SK-N-SH (cell line): ENCODE results near the gene VAMP8. TPM values are rescaled to one million over a fixed set of nuclear protein-coding genes. Genes with fewer than 3 reads are reported as not detected.

Experiments
- CTCF ChIA-PET: fragments of 300-600, 350-600 bp; formaldehyde crosslinking; extraction: SDS; loops from one replicate; lab custom pipeline; 2021; lab: Yijun Ruan, JAX
- POLR2A ChIA-PET: fragments of 350-600 bp; sonication (Branson Sonifier 250); formaldehyde crosslinking; extraction: SDS; loops from one replicate; lab custom pipeline; 2020; ENCODE audit warnings: antibody characterized with exemption, inconsistent platforms; lab: Yijun Ruan, JAX
- DNase-seq: peaks from one replicate; pipeline ENCODE4 v3.0.0; 2012
- H2AFZ ChIP-seq: fragments of 200-600 bp; sonication (generic); 2 replicates; pipeline ENCODE4 v1.8.1; 2016; ENCODE audit warnings: antibody characterized with exemption, mild to moderate bottlenecking, low read depth
- H3F3A ChIP-seq: fragments of 200-600 bp; sonication (generic); replicated peaks from 2 replicates; pipeline ENCODE3; 2016; ENCODE audit warnings: antibody characterized with exemption, mild to moderate bottlenecking; ENCODE audit not compliant: insufficient read depth
- H3K27ac ChIP-seq, 2 experiments: fragments of 200-500 bp in 1 of 2; fragments of 200-600 bp in 1 of 2; sonication (Bioruptor generic) in 1 of 2; sonication (generic), shearing (Covaris generic) in 1 of 2; 2 replicates each; pipeline versions ENCODE4 v1.5.1 to v1.6.1; 2014 to 2016; ENCODE audit warnings: low read depth in 2 of 2, inconsistent platforms in 1 of 2, low read length in 1 of 2, mild to moderate bottlenecking in 1 of 2, mixed read lengths in 1 of 2
- H3K27me3 ChIP-seq: fragments of 200-600 bp; sonication (generic), shearing (Covaris generic); 2 replicates; pipeline ENCODE4 v1.6.1; 2016; ENCODE audit warnings: mixed run types; ENCODE audit not compliant: insufficient read depth
- H3K36me3 ChIP-seq, 2 experiments: fragments of 200-500 bp in 1 of 2; fragments of 200-600 bp in 1 of 2; sonication (Bioruptor generic) in 1 of 2; sonication (generic) in 1 of 2; replicated peaks in 1 of 2; 2 replicates each; pipeline versions ENCODE3 to v1.5.1; 2014 to 2016; ENCODE audit warnings: low read length in 1 of 2, mild to moderate bottlenecking in 1 of 2; ENCODE audit not compliant: insufficient read depth in 2 of 2, control insufficient read depth in 1 of 2
- H3K4me1 ChIP-seq, 2 experiments: fragments of 200-500 bp in 1 of 2; fragments of 200-600 bp in 1 of 2; sonication (Bioruptor generic) in 1 of 2; sonication (generic), shearing (Covaris generic) in 1 of 2; 2 replicates each; pipeline versions ENCODE4 v1.5.1 to v1.6.1; 2014 to 2016; ENCODE audit warnings: low read depth in 1 of 2, low read length in 1 of 2, mixed run types in 1 of 2; ENCODE audit not compliant: insufficient read depth in 2 of 2, control insufficient read depth in 1 of 2
- H3K4me2 ChIP-seq: fragments of 200-600 bp; sonication (generic), shearing (Covaris generic); 2 replicates; pipeline ENCODE4 v1.6.1; 2017; ENCODE audit warnings: mixed run types
- H3K4me3 ChIP-seq, 2 experiments: fragments of 200-500 bp in 1 of 2; fragments of 200-600 bp in 1 of 2; sonication (Bioruptor generic) in 1 of 2; sonication (generic), shearing (Covaris generic) in 1 of 2; 2 replicates each; pipeline versions ENCODE4 v1.5.1 to v1.8.1; 2014 to 2016; ENCODE audit warnings: low read depth in 2 of 2, inconsistent platforms in 1 of 2, low read length in 1 of 2, mild to moderate bottlenecking in 1 of 2, mixed read lengths in 1 of 2, moderate library complexity in 1 of 2
- H3K79me2 ChIP-seq: fragments of 200-600 bp; sonication (generic); 2 replicates; pipeline ENCODE4 v1.8.1; 2017; ENCODE audit warnings: mild to moderate bottlenecking; ENCODE audit not compliant: insufficient read depth
- H3K9ac ChIP-seq: fragments of 200-600 bp; sonication (generic); 2 replicates; pipeline ENCODE4 v1.6.1; 2017; ENCODE audit warnings: mixed run types
- H3K9me2 ChIP-seq: fragments of 200-600 bp; sonication (generic); 2 replicates; pipeline ENCODE4 v1.6.1; 2017; ENCODE audit warnings: mixed run types
- H3K9me3 ChIP-seq: fragments of 200-600 bp; sonication (generic); 2 replicates; pipeline ENCODE4 v1.6.1; 2017; ENCODE audit warnings: mixed run types, mild to moderate bottlenecking, moderate library complexity
- H4K20me1 ChIP-seq: fragments of 200-600 bp; sonication (generic); 2 replicates; pipeline ENCODE4 v1.6.1; 2017; ENCODE audit warnings: mild to moderate bottlenecking, mixed run types; ENCODE audit not compliant: insufficient read depth
- CTCF ChIP-seq: fragments of 200-600 bp; sonication (generic); IDR thresholded peaks from 2 replicates; pipeline ENCODE4 v1.6.1; 2017; ENCODE audit warnings: antibody characterized with exemption, mild to moderate bottlenecking, moderate library complexity
- EP300 ChIP-seq, 2 experiments: IDR thresholded peaks; 2 replicates each; pipeline versions ENCODE4 v1.4.0 to v1.6.1; 2012; ENCODE audit warnings: borderline replicate concordance in 1 of 2, low read depth in 1 of 2, low read length in 1 of 2
- FOSL2 ChIP-seq: IDR thresholded peaks from 2 replicates; pipeline ENCODE4 v1.4.0; 2012; ENCODE audit warnings: low read depth, mild to moderate bottlenecking, moderate library complexity, borderline replicate concordance
- FOXJ3 ChIP-seq: sonication (generic); formaldehyde crosslinking; IDR thresholded peaks from 2 replicates; pipeline ENCODE4 v1.5.1; 2020; ENCODE audit warnings: mild to moderate bottlenecking, missing genetic modification reagents
- FOXM1 ChIP-seq: IDR thresholded peaks from 2 replicates; pipeline ENCODE4 v1.4.0; 2012; ENCODE audit warnings: low read depth, mild to moderate bottlenecking
- GABPA ChIP-seq: IDR thresholded peaks from 2 replicates; pipeline ENCODE4 v1.4.0; 2012; ENCODE audit warnings: low read depth, mild to moderate bottlenecking
- IRF3 ChIP-seq: fragments of 150-350 bp; IDR thresholded peaks from 2 replicates; pipeline ENCODE4 v1.6.1; 2016; ENCODE audit warnings: mild to moderate bottlenecking, low read depth, low read length
- MXI1 ChIP-seq: IDR thresholded peaks from 2 replicates; pipeline ENCODE4 v1.6.1; 2012; ENCODE audit warnings: mild to moderate bottlenecking, low read depth, low read length, improper control_type of control experiment
- NFIC ChIP-seq: IDR thresholded peaks from 2 replicates; pipeline ENCODE4 v1.4.0; 2012; ENCODE audit warnings: borderline replicate concordance
- PBX3 ChIP-seq: IDR thresholded peaks from 2 replicates; pipeline ENCODE4; 2012
- RCOR1 ChIP-seq: fragments of 150-350 bp; IDR thresholded peaks from 2 replicates; pipeline ENCODE4 v1.6.1; 2017; ENCODE audit warnings: antibody characterized with exemption, low read length
- REST ChIP-seq: IDR thresholded peaks from 2 replicates; pipeline ENCODE4 v1.6.1; 2012; ENCODE audit warnings: mild to moderate bottlenecking, low read depth, low read length, moderate library complexity
- SMC3 ChIP-seq: IDR thresholded peaks from 2 replicates; pipeline ENCODE4 v1.6.1; 2012; ENCODE audit warnings: low read depth, low read length, improper control_type of control experiment
- TEAD4 ChIP-seq: IDR thresholded peaks from 2 replicates; pipeline ENCODE4 v1.4.0; 2012; ENCODE audit warnings: mild to moderate bottlenecking, borderline replicate concordance; ENCODE audit not compliant: insufficient read depth
- USF1 ChIP-seq: IDR thresholded peaks from 2 replicates; pipeline ENCODE4 v1.4.0; 2012; ENCODE audit warnings: low read depth, borderline replicate concordance
- USF2 ChIP-seq: fragments of 150-350 bp; IDR thresholded peaks from 2 replicates; pipeline ENCODE4 v1.6.1; 2017; ENCODE audit warnings: antibody characterized with exemption, low read length, low read depth, borderline replicate concordance
- WGBS: methylation state at CpG from one replicate; pipeline ENCODE4 v1.1.6; 2017; ENCODE audit warnings: low lambda C conversion rate; 5-methylcytosine and 5-hydroxymethylcytosine counted together
- polyA plus RNA-seq, 3 experiments: library from polyadenylated mRNA; depleted of rRNA; stranded (reverse); fragments of >200 nt; gene quantifications; 2 replicates each; pipeline ENCODE4 v1.2.3, GENCODE V29; 2012

The VAMP8 gene
- polyA plus RNA-seq, 1 of the 3 experiments (the other 2 are of a cell fraction), result 0.72 TPM

GRCh38 chr2:85580206-85580605 lies 2.8 kb downstream of the VAMP8 start:
- Histone ChIP-seq H3K27me3 (no peaks in the 10 kb centered on the region), H4K20me1 (no peaks in the 10 kb centered on the region), H3K9ac (no peak overlapping the region), H3K4me3 (no peak overlapping the region), H3F3A (no peaks in the 10 kb centered on the region), H3K4me2 (no peak overlapping the region), H3K79me2 (no peaks in the 10 kb centered on the region), H3K36me3 (no peaks in the 10 kb centered on the region), H3K9me2 (no peaks in the 10 kb centered on the region), H3K9me3 (no peaks in the 10 kb centered on the region), H3K4me1 (peaks cover 5 to 7% of the 10 kb centered on the region in 2 experiments; a peak in 2 of 4 replicates), H3K27ac (no peak overlapping the region), H2AFZ (no peak overlapping the region)
- TF ChIP-seq TEAD4 (no peak), RCOR1 (no peak), GABPA (no peak), FOSL2 (no peak), FOXJ3 (CRISPR knock-in tag) (no peak), NFIC (no peak), IRF3 (no peak), PBX3 (no peak), USF2 (no peak), USF1 (no peak), CTCF (no peak), SMC3 (no peak), MXI1 (no peak), EP300 (IDR thresholded peaks at IDR 0.05; ENCODE audit: borderline replicate concordance in 1 of 2, low read depth in 1 of 2, low read length in 1 of 2) (no peak), FOXM1 (no peak), REST (no peak)
- WGBS, result 70% methylated on average over 1 of the region's 3 CpGs
- CTCF ChIA-PET, result interaction anchor here (1.6 kb wide), 1 partner anchor 10 kb away, joined by 3 read pairs; no protein-coding TSS in a partner anchor
- no peak for DNase-seq
- POLR2A ChIA-PET, result no interaction called here
